ENCODE measurements around the gene LARGE1.

The LARGE1 gene

DNA sequence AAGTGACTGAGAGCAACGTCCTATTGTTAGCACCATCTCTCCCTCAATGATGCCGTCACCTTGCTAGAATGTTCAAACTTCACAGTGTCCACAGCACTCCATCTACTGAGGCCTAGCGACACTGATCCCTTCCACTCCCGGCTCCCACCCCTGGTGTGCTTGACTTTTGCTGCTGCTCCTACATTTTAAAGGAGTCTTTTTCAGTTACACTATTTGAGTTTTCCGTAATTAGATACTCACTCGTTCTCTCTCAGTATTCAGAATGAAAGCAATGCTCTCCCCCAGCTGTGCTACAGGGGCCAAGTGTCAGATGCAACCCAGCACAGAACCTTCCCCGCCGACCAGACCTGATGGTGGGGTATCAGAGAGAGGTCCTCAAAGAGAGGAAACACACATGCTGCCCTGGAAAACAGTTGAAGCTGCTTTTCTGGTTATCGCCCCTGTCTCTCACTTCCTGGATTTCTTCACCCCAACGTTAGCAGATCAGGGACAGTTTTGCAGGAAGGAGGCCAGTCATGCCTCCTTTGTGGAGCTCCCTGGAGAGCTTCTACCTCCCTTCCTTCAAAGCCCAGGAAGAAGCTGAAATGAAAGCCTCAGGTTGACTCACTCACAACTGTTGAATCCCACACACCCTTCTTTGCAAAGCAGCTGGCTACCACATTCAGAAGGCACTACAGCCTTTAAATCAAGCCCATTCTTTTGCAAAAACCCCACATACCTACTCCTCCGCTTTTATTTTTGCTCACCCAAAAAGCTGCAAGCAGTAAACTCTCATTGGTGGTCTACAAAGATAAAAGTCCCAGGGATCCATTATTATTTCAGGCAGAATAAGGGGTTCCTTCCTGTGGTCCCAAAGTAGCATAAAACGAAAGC lies 23.5 kb downstream of the LARGE1 start:
- no CpG with 5 or more reads among the region's 12 CpGs for WGBS (ENCODE audit: extremely low coverage, insufficient coverage, insufficient read length)
- H3K4ac ChIP-seq (ENCODE audit: low read depth, low read length): no peak overlapping the region

GRCh38 chr22:33896154-33896553 lies 24.1 kb downstream of the LARGE1 start:
- DNase-seq: no peak

More for the DNA sequence above, 23.5 kb downstream of the LARGE1 start:
- H4K8ac ChIP-seq (ENCODE audit: low read depth, low read length): no peak overlapping the region
- peaks cover 3 to 6% of the 10 kb centered on the region in 2 experiments for H3K4me1 ChIP-seq (ENCODE audit: control insufficient read depth in 1 of 2, insufficient read depth in 2 of 2, low read length in 2 of 2)
- no peak overlapping the region for H2AFZ ChIP-seq (ENCODE audit: insufficient read depth, low read length, poor library complexity)
- peak overlapping the region; percentile 37 for H3K23ac ChIP-seq (ENCODE audit: low read length)
- H3K14ac ChIP-seq (ENCODE audit: low read length): no peak overlapping the region
- no peaks in the 10 kb centered on the region for H3K36me3 ChIP-seq (ENCODE audit: control insufficient read depth in 1 of 2, insufficient read depth in 2 of 2, low read length in 2 of 2)
- H3K9ac ChIP-seq (ENCODE audit: low read length): no peak overlapping the region
- no peak overlapping the region for H2BK12ac ChIP-seq (ENCODE audit: low read length)
- no peaks in the 10 kb centered on the region for H3K27me3 ChIP-seq (ENCODE audit: insufficient read depth, low read length)
- H3K79me2 ChIP-seq (ENCODE audit: control insufficient read depth, insufficient read depth, low read length, poor library complexity): no peaks in the 10 kb centered on the region
- no peak overlapping the region for H2BK120ac ChIP-seq (ENCODE audit: insufficient read depth, low read length, poor library complexity)
- H3K18ac ChIP-seq (ENCODE audit: low read length): no peak overlapping the region
- H3K4me3 ChIP-seq (ENCODE audit: low read depth, low read length): no peak overlapping the region
- H3K27ac ChIP-seq (ENCODE audit: low read depth, low read length): no peak overlapping the region
- no peak overlapping the region for H4K12ac ChIP-seq (ENCODE audit: low read depth, low read length)
- peaks cover 2% of the 10 kb centered on the region for H3K9me3 ChIP-seq (ENCODE audit: insufficient read depth, low read depth, low read length)
- no peak overlapping the region for H3K4me2 ChIP-seq (ENCODE audit: low read length)
- H4K91ac ChIP-seq (ENCODE audit: low read depth, low read length): no peak overlapping the region
- no peak for DNase-seq
- no peak overlapping the region for H2AK5ac ChIP-seq (ENCODE audit: low read length)
- H3K79me1 ChIP-seq (ENCODE audit: low read length): no peaks in the 10 kb centered on the region
- H2BK5ac ChIP-seq (ENCODE audit: low read depth, low read length, poor library complexity): no peak overlapping the region

GRCh38 chr22:33895444-33895843 lies 24.8 kb downstream of the LARGE1 start:
- WGBS (ENCODE audit: extremely low coverage, insufficient coverage, insufficient read length): no CpG with 5 or more reads among the region's 2 CpGs
- H3K79me2 ChIP-seq (ENCODE audit: control insufficient read depth, insufficient read depth, low read length, poor library complexity): no peaks in the 10 kb centered on the region
- H3K14ac ChIP-seq (ENCODE audit: low read length): no peak overlapping the region

More at GRCh38 chr22:33896154-33896553, 24.1 kb downstream of the LARGE1 start:
- Histone ChIP-seq H3K14ac (ENCODE audit: low read length) (no peak overlapping the region), H4K8ac (ENCODE audit: low read depth, low read length) (no peak overlapping the region), H3K4me3 (ENCODE audit: low read depth, low read length) (no peak overlapping the region), H2AFZ (ENCODE audit: insufficient read depth, low read length, poor library complexity) (no peak overlapping the region), H3K4me1 (ENCODE audit: control insufficient read depth in 1 of 2, insufficient read depth in 2 of 2, low read length in 2 of 2) (peaks cover 3 to 6% of the 10 kb centered on the region in 2 experiments), H4K12ac (ENCODE audit: low read depth, low read length) (no peak overlapping the region), H2BK5ac (ENCODE audit: low read depth, low read length, poor library complexity) (no peak overlapping the region), H3K27ac (ENCODE audit: low read depth, low read length) (no peak overlapping the region), H3K4me2 (ENCODE audit: low read length) (no peak overlapping the region), H2BK120ac (ENCODE audit: insufficient read depth, low read length, poor library complexity) (no peak overlapping the region), H3K36me3 (ENCODE audit: control insufficient read depth in 1 of 2, insufficient read depth in 2 of 2, low read length in 2 of 2) (no peaks in the 10 kb centered on the region), H3K18ac (ENCODE audit: low read length) (no peak overlapping the region), H3K27me3 (ENCODE audit: insufficient read depth, low read length) (no peaks in the 10 kb centered on the region), H3K79me2 (ENCODE audit: control insufficient read depth, insufficient read depth, low read length, poor library complexity) (no peaks in the 10 kb centered on the region), H3K9me3 (ENCODE audit: insufficient read depth, low read depth, low read length) (peaks cover 2% of the 10 kb centered on the region), H3K9ac (ENCODE audit: low read length) (no peak overlapping the region), H3K23ac (ENCODE audit: low read length) (no peak overlapping the region), H3K4ac (ENCODE audit: low read depth, low read length) (no peak overlapping the region), H3K79me1 (ENCODE audit: low read length) (no peaks in the 10 kb centered on the region), H4K91ac (ENCODE audit: low read depth, low read length) (no peak overlapping the region), H2BK12ac (ENCODE audit: low read length) (no peak overlapping the region), H2AK5ac (ENCODE audit: low read length) (no peak overlapping the region)
- WGBS (ENCODE audit: extremely low coverage, insufficient coverage, insufficient read length): no CpG with 5 or more reads among the region's 3 CpGs

DNA sequence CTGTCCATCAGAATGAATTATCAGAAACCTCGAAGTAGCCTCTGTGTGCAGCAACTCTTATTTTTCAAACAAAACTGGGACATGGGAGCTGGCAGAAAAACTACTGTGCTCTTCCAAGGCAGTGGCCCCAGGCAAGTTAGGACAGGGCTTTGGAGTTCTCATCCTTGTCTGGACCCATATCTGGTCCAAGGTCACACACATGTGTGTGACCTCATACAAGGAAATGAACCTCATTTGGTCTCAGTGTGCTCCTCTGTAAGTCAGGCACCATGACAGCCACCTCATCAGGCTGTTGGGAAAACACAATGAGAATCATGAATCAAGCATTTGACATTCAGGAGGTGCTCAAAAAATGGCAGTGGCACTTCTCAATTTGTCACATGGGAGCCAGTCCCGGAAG lies 25.8 kb downstream of the LARGE1 start:
- Histone ChIP-seq H2AK5ac (ENCODE audit: low read length) (no peak overlapping the region), H4K12ac (ENCODE audit: low read depth, low read length) (no peak overlapping the region), H3K14ac (ENCODE audit: low read length) (no peak overlapping the region), H2BK5ac (ENCODE audit: low read depth, low read length, poor library complexity) (no peak overlapping the region), H3K18ac (ENCODE audit: low read length) (no peak overlapping the region), H2BK120ac (ENCODE audit: insufficient read depth, low read length, poor library complexity) (no peak overlapping the region), H2AFZ (ENCODE audit: insufficient read depth, low read length, poor library complexity) (no peak overlapping the region), H3K9ac (ENCODE audit: low read length) (no peak overlapping the region), H2BK12ac (ENCODE audit: low read length) (no peak overlapping the region), H3K27ac (ENCODE audit: low read depth, low read length) (no peak overlapping the region), H3K4me1 (ENCODE audit: control insufficient read depth in 1 of 2, insufficient read depth in 2 of 2, low read length in 2 of 2) (peaks cover 3 to 6% of the 10 kb centered on the region in 2 experiments), H3K4me3 (ENCODE audit: low read depth, low read length) (no peak overlapping the region), H4K91ac (ENCODE audit: low read depth, low read length) (no peak overlapping the region), H3K4me2 (ENCODE audit: low read length) (no peak overlapping the region), H3K4ac (ENCODE audit: low read depth, low read length) (no peak overlapping the region), H3K23ac (ENCODE audit: low read length) (no peak overlapping the region), H3K79me2 (ENCODE audit: control insufficient read depth, insufficient read depth, low read length, poor library complexity) (peaks cover 1% of the 10 kb centered on the region), H3K27me3 (ENCODE audit: insufficient read depth, low read length) (no peaks in the 10 kb centered on the region), H3K79me1 (ENCODE audit: low read length) (no peaks in the 10 kb centered on the region), H3K36me3 (ENCODE audit: control insufficient read depth in 1 of 2, insufficient read depth in 2 of 2, low read length in 2 of 2) (no peaks in the 10 kb centered on the region), H3K9me3 (ENCODE audit: insufficient read depth, low read depth, low read length) (peaks cover 2% of the 10 kb centered on the region), H4K8ac (ENCODE audit: low read depth, low read length) (no peak overlapping the region)
- no CpG with 5 or more reads among the region's 2 CpGs for WGBS (ENCODE audit: extremely low coverage, insufficient coverage, insufficient read length)
- no peak for DNase-seq

More at GRCh38 chr22:33895444-33895843, 24.8 kb downstream of the LARGE1 start:
- Histone ChIP-seq H2AK5ac (ENCODE audit: low read length) (no peak overlapping the region), H3K4ac (ENCODE audit: low read depth, low read length) (no peak overlapping the region), H3K4me2 (ENCODE audit: low read length) (no peak overlapping the region), H3K4me1 (ENCODE audit: control insufficient read depth in 1 of 2, insufficient read depth in 2 of 2, low read length in 2 of 2) (peaks cover 3 to 6% of the 10 kb centered on the region in 2 experiments), H2BK12ac (ENCODE audit: low read length) (no peak overlapping the region), H2BK5ac (ENCODE audit: low read depth, low read length, poor library complexity) (no peak overlapping the region), H3K27me3 (ENCODE audit: insufficient read depth, low read length) (no peaks in the 10 kb centered on the region), H2AFZ (ENCODE audit: insufficient read depth, low read length, poor library complexity) (no peak overlapping the region), H3K79me1 (ENCODE audit: low read length) (no peaks in the 10 kb centered on the region), H3K36me3 (ENCODE audit: control insufficient read depth in 1 of 2, insufficient read depth in 2 of 2, low read length in 2 of 2) (no peaks in the 10 kb centered on the region), H4K12ac (ENCODE audit: low read depth, low read length) (no peak overlapping the region), H3K4me3 (ENCODE audit: low read depth, low read length) (no peak overlapping the region), H3K9me3 (ENCODE audit: insufficient read depth, low read depth, low read length) (peaks cover 2% of the 10 kb centered on the region), H3K27ac (ENCODE audit: low read depth, low read length) (no peak overlapping the region), H4K8ac (ENCODE audit: low read depth, low read length) (no peak overlapping the region), H3K23ac (ENCODE audit: low read length) (no peak overlapping the region), H2BK120ac (ENCODE audit: insufficient read depth, low read length, poor library complexity) (no peak overlapping the region), H4K91ac (ENCODE audit: low read depth, low read length) (no peak overlapping the region), H3K18ac (ENCODE audit: low read length) (no peak overlapping the region), H3K9ac (ENCODE audit: low read length) (no peak overlapping the region)
- DNase-seq: no peak
